AG04450 (cell line): ENCODE data around the gene SFRP5. TPM values are rescaled to one million over a fixed set of nuclear protein-coding genes. Genes with fewer than 3 reads are reported as not detected.

Experiments
- CTCF ChIA-PET: fragments of 300-600, 350-600 bp; formaldehyde crosslinking; extraction: SDS; loops from one replicate; lab custom pipeline; 2022; ENCODE audit warnings: antibody characterized with exemption, inconsistent platforms; lab: Charles Lee
- POLR2A ChIA-PET: fragments of 350-600 bp; formaldehyde crosslinking; extraction: SDS; loops from one replicate; lab custom pipeline; 2021; ENCODE audit warnings: antibody characterized with exemption, inconsistent platforms; lab: Yijun Ruan, JAX
- DNase-seq: peaks from one replicate; pipeline ENCODE4 v3.0.0-alpha.2; 2011; ENCODE audit warnings: low read depth, low spot score
- H3K27ac ChIP-seq: one replicate; pipeline ENCODE4 v1.5.1; 2012; ENCODE audit warnings: low read depth, low read length, control low read depth
- H3K27me3 ChIP-seq: one replicate; pipeline ENCODE4 v1.6.0; 2012; ENCODE audit warnings: low read length; ENCODE audit not compliant: control insufficient read depth, insufficient read depth
- H3K4me3 ChIP-seq: 2 replicates; pipeline ENCODE4 v1.5.1; 2011; ENCODE audit warnings: mild to moderate bottlenecking, low read depth, low read length, control low read depth
- H3K9me3 ChIP-seq: 2 replicates; pipeline ENCODE4 v1.5.1; 2012; ENCODE audit warnings: low read length; ENCODE audit not compliant: control insufficient read depth, insufficient read depth
- CTCF ChIP-seq: IDR thresholded peaks from 2 replicates; pipeline ENCODE4 v1.5.1; 2011; ENCODE audit warnings: low read depth, low read length, control low read depth, inconsistent platforms
- polyA plus RNA-seq: library from polyadenylated mRNA; depleted of rRNA; stranded (reverse); fragments of >200 nt; gene quantifications from 2 replicates; pipeline ENCODE4 v1.2.3, GENCODE V29; 2011

Gene SFRP5
- polyA plus RNA-seq, 1 experiment: not detected

GRCh38 chr10:97762816-97763215 lies 9.0 kb downstream of the SFRP5 start:
- H3K27ac ChIP-seq: no peak overlapping the region
- DNase-seq: no peak
- H3K9me3 ChIP-seq: no peaks in the 10 kb centered on the region
- no peak for TF ChIP-seq CTCF
- H3K27me3 ChIP-seq: no peaks in the 10 kb centered on the region
- ChIA-PET CTCF (interaction anchor here (0.5 to 0.6 kb wide), 2 partner anchors 983 to 1281 kb away, joined by 3 to 4 read pairs; no protein-coding TSS in a partner anchor), POLR2A (interaction anchor here (0.6 to 0.9 kb wide), 2 partner anchors 9 to 20 kb away, joined by 3 to 4 read pairs; no protein-coding TSS in a partner anchor)
- no peak overlapping the region for H3K4me3 ChIP-seq

DNA sequence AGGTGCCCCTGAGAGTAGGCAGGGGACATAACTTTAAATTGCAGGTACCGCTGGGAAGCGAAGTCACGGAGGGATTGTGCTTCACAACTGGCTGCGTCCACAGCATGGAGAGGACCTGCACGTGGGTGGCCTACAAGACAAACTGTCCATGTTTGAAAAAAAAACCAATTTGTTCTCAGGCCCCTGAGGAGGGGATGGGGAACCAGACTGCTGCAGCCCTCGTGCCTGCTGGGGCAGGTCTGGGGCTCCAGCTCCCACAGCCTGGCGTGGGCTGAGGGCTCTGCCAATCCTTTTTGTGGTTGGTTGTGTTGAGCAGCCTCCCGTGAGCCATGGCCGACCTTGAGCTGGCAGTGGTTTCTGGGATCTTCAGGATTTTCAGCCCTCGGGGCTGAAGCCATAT lies 9.7 kb downstream of the SFRP5 start:
- ChIA-PET POLR2A (no interaction called here), CTCF (no interaction called here)
- no peak for TF ChIP-seq CTCF
- no peaks in the 10 kb centered on the region for H3K27me3 ChIP-seq
- H3K9me3 ChIP-seq: no peaks in the 10 kb centered on the region
- H3K4me3 ChIP-seq: no peak overlapping the region
- no peak for DNase-seq
- no peak overlapping the region for H3K27ac ChIP-seq

DNA sequence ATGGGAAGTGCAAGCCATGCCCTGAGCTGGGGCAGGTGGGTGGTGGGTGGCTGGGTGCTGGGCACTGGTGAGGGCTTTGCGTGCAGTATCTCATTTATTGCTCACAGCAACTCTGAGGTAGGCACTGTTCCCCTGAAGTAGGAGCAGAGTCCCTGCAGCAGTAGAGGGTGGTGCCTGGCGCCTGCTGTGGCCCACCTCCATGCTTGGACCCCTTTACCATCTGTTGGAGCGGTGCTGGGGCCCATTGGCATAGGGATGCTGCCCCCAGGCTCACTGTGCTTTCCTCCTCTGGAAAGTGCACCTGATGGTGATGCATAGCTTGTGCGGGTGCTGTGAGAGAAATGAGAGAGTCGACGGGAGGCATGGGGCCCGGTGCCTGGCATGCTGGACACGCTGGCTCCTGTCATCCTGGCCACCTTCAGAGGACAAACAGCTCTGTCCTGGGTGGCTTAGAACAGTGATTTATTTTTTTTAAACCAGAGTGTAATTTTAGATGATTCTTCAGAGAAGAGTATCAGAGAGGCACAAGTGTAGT lies 10.4 kb downstream of the SFRP5 start:
- Histone ChIP-seq H3K4me3 (no peak overlapping the region), H3K9me3 (no peaks in the 10 kb centered on the region), H3K27me3 (no peaks in the 10 kb centered on the region), H3K27ac (no peak overlapping the region)
- no peak for DNase-seq
- POLR2A ChIA-PET: no interaction called here
- CTCF ChIA-PET: no interaction called here
- TF ChIP-seq CTCF: no peak

- TF ChIP-seq CTCF: no peak
- ChIA-PET POLR2A (no interaction called here), CTCF (interaction anchor here (1.1 to 2.1 kb wide), 4 partner anchors 10 to 59 kb away, joined by 6 to 13 read pairs (median 7); no protein-coding TSS in a partner anchor)
- H3K27ac ChIP-seq: no peak overlapping the region
- no peak for DNase-seq
- H3K4me3 ChIP-seq: no peak overlapping the region
- no peaks in the 10 kb centered on the region for H3K9me3 ChIP-seq
- H3K27me3 ChIP-seq: no peaks in the 10 kb centered on the region
Observed at GRCh38 chr10:97760461-97761257, 11.1 kb downstream of the SFRP5 start.

DNA sequence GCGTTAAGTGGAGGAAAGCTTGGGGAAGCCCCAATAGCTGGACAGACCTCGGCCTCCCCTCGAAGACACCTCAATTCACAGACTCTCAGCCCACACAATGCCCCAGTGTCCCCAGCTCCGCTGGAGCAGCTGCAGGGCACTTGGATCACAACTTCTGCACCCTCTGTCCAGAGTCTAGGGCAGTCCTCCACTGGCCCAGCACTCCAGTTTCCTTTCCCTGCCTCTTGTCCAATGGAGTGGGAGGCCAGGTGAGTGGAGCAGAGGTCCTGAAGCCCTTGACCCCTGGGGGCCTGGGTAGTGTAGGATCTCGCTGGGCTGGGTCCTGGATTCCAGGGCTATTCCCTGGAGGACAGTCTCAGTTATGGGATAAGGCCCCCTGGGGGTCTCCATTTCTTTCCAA lies 11.9 kb downstream of the SFRP5 start:
- no peak overlapping the region for H3K4me3 ChIP-seq
- ChIA-PET POLR2A (no interaction called here), CTCF (interaction anchor here (0.9 to 2.1 kb wide), 5 partner anchors 9 to 59 kb away, joined by 3 to 13 read pairs (median 7); no protein-coding TSS in a partner anchor)
- H3K27ac ChIP-seq: no peak overlapping the region
- no peaks in the 10 kb centered on the region for H3K27me3 ChIP-seq
- no peak for TF ChIP-seq CTCF
- no peaks in the 10 kb centered on the region; the same call in 1 of the 2 replicates for H3K9me3 ChIP-seq
- no peak for DNase-seq
